ENCODE measurements around the gene ATG7. TPM values are rescaled to one million over a fixed set of nuclear protein-coding genes. Genes with fewer than 3 reads are reported as not detected.
A peak's percentile ranks its signal among the peaks of the same experiment; 100 is the strongest.

Gene ATG7
- total and polyA plus RNA-seq, 8 donors = 25.0 to 73.3 (median 29.6) TPM

- H3K27ac ChIP-seq = peak overlapping the region in 1 of 2 donors; percentile 33
- ATAC-seq (no peak), DNase-seq (no peak)
- no peaks in the 10 kb centered on the region for H3K9me3 ChIP-seq
- intact Hi-C loops (cut with DNase I) = no loop called here
- TF ChIP-seq CTCF (IDR thresholded peaks at IDR 0.05) = no peak
- no peaks in the 10 kb centered on the region for H3K27me3 ChIP-seq
- H3K4me3 ChIP-seq = no peak overlapping the region
- H3K36me3 ChIP-seq = peaks cover 0 to 20% of the 10 kb centered on the region in 2 donors
- H3K4me1 ChIP-seq = peaks cover 5 to 10% of the 10 kb centered on the region in 2 donors
Observed at GRCh38 chr3:11385326-11385725, 113.1 kb downstream of the ATG7 start.

GRCh38 chr3:11385891-11386290, 113.7 kb downstream of the ATG7 start:
- no peak for TF ChIP-seq CTCF (IDR thresholded peaks at IDR 0.05)
- intact Hi-C loops (cut with DNase I) = no loop called here

GRCh38 chr3:11386465-11387113, 114.4 kb downstream of the ATG7 start:
- H3K9me3 ChIP-seq = no peaks in the 10 kb centered on the region
- H3K27ac ChIP-seq = peak overlapping the region in 1 of 2 donors; percentile 28
- peak; percentile 39 for ATAC-seq
- peaks cover 0 to 20% of the 10 kb centered on the region in 2 donors for H3K36me3 ChIP-seq
- no peak overlapping the region for H3K4me3 ChIP-seq
- intact Hi-C loops (cut with DNase I) = no loop called here
- peaks cover 3 to 10% of the 10 kb centered on the region in 2 donors for H3K4me1 ChIP-seq
- no peak for TF ChIP-seq CTCF (IDR thresholded peaks at IDR 0.05)
- H3K27me3 ChIP-seq = no peaks in the 10 kb centered on the region
- DNase-seq = peak in 1 of 4 donors; percentile 54

More at GRCh38 chr3:11385891-11386290, 113.7 kb downstream of the ATG7 start:
- ATAC-seq = peak; percentile 60
- peak in 1 of 4 donors; percentile 40 for DNase-seq
- H3K4me3 ChIP-seq = no peak overlapping the region
- peaks cover 0 to 20% of the 10 kb centered on the region in 2 donors for H3K36me3 ChIP-seq
- peak overlapping the region in 1 of 2 donors; percentile 33 for H3K27ac ChIP-seq
- no peaks in the 10 kb centered on the region for H3K9me3 ChIP-seq
- H3K27me3 ChIP-seq = no peaks in the 10 kb centered on the region
- peaks cover 3 to 10% of the 10 kb centered on the region in 2 donors for H3K4me1 ChIP-seq

- DNase-seq (no peak), ATAC-seq (no peak)
- Histone ChIP-seq H3K27me3 (no peaks in the 10 kb centered on the region), H3K9me3 (no peaks in the 10 kb centered on the region), H3K36me3 (peaks cover 0 to 15% of the 10 kb centered on the region in 2 donors), H3K4me1 (peaks cover 14 to 17% of the 10 kb centered on the region in 2 donors), H3K27ac (no peak overlapping the region), H3K4me3 (no peak overlapping the region)
- intact Hi-C loops (cut with DNase I) = no loop called here
- no peak for TF ChIP-seq CTCF (IDR thresholded peaks at IDR 0.05)
Observed at GRCh38 chr3:11389386-11390268, 117.4 kb downstream of the ATG7 start.
